Activated naive CD4-positive, alpha-beta T cell treated with anti-CD3 and anti-CD28 coated beads, Interleukin-2, amount 50 U/mL, for 72 hours (primary cell): ENCODE data around the gene CNST. TPM values are rescaled to one million over a fixed set of nuclear protein-coding genes. Genes with fewer than 3 reads are reported as not detected.

ENCODE experiments used
- ATAC-seq, 2 donors: fragments of 150-1000 bp; cut with Tn5 transposase; 2 replicates each; pipeline ENCODE4 v1.10.0; 2021; ENCODE audit warnings: mild to moderate bottlenecking in 2 of 2, moderate library complexity in 2 of 2
- DNase-seq, 2 donors: peaks; one replicate each; pipeline ENCODE4 v3.0.0; 2021 to 2022; ENCODE audit warnings: low spot score in 2 of 2
- H3K27ac Mint-ChIP-seq, 2 donors: one replicate each; pipeline ENCODE4 v1.8.0; 2022; ENCODE audit warnings: mild to moderate bottlenecking in 2 of 2, mixed read lengths in 2 of 2
- H3K36me3 Mint-ChIP-seq, 2 donors: one replicate each; pipeline ENCODE4 v1.8.0; 2022; ENCODE audit warnings: mixed read lengths in 2 of 2
- H3K9me3 Mint-ChIP-seq, 2 donors: one replicate each; pipeline ENCODE4 v1.8.0; 2022; ENCODE audit warnings: mixed read lengths in 2 of 2
- total RNA-seq, 2 donors: library from RNA; stranded (reverse); gene quantifications; one replicate each; pipeline ENCODE4 v1.2.3, GENCODE V29; 2022

The CNST gene
- total RNA-seq, 2 donors from 2014 or later: 27.2 to 40.7 TPM

DNA sequence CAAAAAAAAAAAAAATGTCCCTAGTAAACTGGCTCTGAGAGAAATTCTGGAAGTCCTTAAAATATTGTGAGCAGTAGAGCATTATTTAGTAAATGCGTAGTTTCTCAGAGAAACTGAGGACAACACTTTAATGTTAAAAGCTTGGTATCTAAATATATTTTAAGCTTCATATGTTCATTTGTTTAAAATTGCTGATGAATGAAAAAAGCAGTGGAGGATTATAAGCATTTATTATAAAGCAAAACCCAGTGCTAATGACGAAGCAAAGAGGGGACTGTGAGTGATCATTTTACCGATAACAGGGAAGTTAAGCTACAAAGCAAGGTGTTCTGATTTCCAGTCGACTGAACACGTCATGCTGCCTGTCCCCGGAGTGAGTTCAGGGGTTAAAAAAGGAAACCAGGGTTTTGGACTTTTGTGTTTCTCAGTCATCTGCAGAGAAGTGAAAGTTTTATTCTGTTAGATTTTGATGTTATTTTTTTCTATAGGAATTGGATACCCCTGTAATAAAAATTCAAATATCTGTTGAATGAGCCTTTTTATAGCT lies 93.4 kb downstream of the CNST start:
- no peaks in the 10 kb centered on the region for H3K9me3 Mint-ChIP-seq
- no peak for ATAC-seq
- H3K27ac Mint-ChIP-seq: no peak overlapping the region
- DNase-seq: no peak
- H3K36me3 Mint-ChIP-seq: peaks cover 0 to 5% of the 10 kb centered on the region in 2 donors

- H3K27ac Mint-ChIP-seq: peak overlapping the region in 1 of 2 donors; percentile 50
- DNase-seq: no peak
- H3K36me3 Mint-ChIP-seq: no peaks in the 10 kb centered on the region
- H3K9me3 Mint-ChIP-seq: no peaks in the 10 kb centered on the region
- ATAC-seq: no peak
Observed at GRCh38 chr1:246661451-246661850, 95.2 kb downstream of the CNST start.

DNA sequence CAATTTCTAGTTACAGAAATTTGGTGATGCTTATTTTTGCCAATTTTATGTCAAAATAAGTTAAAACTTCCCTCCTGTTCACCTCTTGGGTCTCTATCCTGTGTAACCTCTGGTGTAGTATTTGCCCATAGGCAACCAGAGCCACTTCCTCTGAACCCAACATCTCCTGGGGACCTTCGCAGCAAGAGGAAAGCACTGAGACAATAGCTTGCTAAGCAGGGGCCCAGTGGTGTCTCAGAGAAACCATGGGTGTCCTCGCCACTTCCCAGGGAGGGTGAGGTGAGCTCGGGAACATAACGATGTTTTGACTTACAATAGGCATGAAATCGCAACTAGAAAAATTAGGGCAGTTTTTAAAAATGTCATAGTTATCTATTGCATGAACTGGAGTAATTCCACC lies 101.5 kb downstream of the CNST start:
- ATAC-seq (no peak), DNase-seq (no peak)
- no peaks in the 10 kb centered on the region for H3K9me3 Mint-ChIP-seq
- H3K36me3 Mint-ChIP-seq: peaks cover 6 to 12% of the 10 kb centered on the region in 2 donors
- H3K27ac Mint-ChIP-seq: no peak overlapping the region

DNA sequence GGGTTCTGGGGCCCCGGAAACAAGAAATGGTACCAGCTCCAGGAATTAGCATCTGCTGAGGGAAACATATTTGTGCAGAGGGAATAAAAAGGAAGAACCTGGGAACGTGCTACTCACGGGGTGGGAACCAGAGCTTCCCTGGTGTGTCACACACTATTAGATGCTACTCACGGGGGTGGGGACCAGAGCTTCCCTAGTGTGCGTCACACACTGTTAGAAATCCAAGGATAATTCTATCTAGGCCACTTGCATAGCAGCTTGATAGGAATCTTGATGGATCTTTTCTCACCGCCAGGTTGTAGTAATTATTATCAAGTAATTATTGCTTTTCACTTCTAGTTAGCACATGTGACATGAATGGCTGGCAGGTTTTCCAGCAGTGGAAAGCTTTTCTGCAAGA lies 103.4 kb downstream of the CNST start:
- no peak for DNase-seq
- H3K9me3 Mint-ChIP-seq: no peaks in the 10 kb centered on the region
- H3K27ac Mint-ChIP-seq: no peak overlapping the region
- peaks cover 11 to 12% of the 10 kb centered on the region in 2 donors for H3K36me3 Mint-ChIP-seq
- ATAC-seq: no peak

DNA sequence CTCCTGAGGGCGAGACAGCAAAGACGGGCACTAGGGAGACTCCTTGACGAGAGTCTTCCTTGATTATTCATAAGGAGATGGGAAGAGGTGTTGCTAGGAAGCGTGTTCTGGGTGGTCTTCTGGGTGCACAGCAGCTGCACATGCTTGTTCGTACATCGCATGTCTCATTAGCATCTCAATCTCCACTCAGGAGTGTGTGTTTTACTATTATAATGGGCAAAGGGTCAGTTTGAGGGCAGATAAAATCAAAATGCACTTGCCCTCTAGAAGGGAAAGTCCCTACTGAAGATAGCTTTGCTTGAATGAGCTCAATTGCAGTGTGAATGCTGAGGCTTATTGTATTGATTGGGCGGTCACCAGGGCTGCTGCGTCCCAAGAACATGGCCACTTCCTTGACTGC lies 107.8 kb downstream of the CNST start:
- H3K36me3 Mint-ChIP-seq: peaks cover 9 to 11% of the 10 kb centered on the region in 2 donors
- DNase-seq: no peak
- ATAC-seq: no peak
- no peak overlapping the region for H3K27ac Mint-ChIP-seq
- H3K9me3 Mint-ChIP-seq: no peaks in the 10 kb centered on the region

GRCh38 chr1:246677842-246678241 lies 111.6 kb downstream of the CNST start:
- ATAC-seq: no peak
- peaks cover 0 to 4% of the 10 kb centered on the region in 2 donors for H3K36me3 Mint-ChIP-seq
- DNase-seq: no peak
- no peaks in the 10 kb centered on the region for H3K9me3 Mint-ChIP-seq
- no peak overlapping the region for H3K27ac Mint-ChIP-seq

- ATAC-seq (no peak), DNase-seq (no peak)
- Mint-ChIP-seq H3K9me3 (no peaks in the 10 kb centered on the region), H3K27ac (peak overlapping the region; percentile 22 to 35), H3K36me3 (no peaks in the 10 kb centered on the region)
Observed at GRCh38 chr1:246678816-246679793, 112.8 kb downstream of the CNST start.

- peak overlapping the region in 1 of 2 donors; percentile 35 for H3K27ac Mint-ChIP-seq
- DNase-seq: no peak
- no peaks in the 10 kb centered on the region for H3K36me3 Mint-ChIP-seq
- no peaks in the 10 kb centered on the region for H3K9me3 Mint-ChIP-seq
- no peak for ATAC-seq
Observed at GRCh38 chr1:246679794-246680177, 113.5 kb downstream of the CNST start.

DNA sequence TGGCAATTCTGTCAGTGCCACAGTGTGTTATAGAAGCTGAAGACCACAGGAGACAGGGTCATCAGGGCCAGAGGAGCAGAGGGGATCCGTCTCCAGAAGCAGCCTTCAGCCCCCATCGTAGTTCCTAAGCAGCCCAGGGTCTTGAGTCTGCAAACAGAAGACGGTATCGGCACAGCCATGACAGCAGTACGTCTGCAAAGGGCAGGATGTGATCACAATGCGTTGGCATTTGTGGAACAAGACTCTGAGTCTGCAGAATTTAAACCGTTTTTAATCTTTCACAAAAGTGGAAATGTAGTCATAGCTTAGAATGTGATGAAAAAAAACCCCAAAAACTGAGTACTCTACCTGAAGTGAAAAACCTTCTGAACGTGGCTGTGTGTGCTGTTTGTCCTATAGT lies 113.9 kb downstream of the CNST start:
- peak overlapping the region in 1 of 2 donors; percentile 35 for H3K27ac Mint-ChIP-seq
- ATAC-seq (no peak), DNase-seq (no peak)
- no peaks in the 10 kb centered on the region for H3K9me3 Mint-ChIP-seq
- no peaks in the 10 kb centered on the region for H3K36me3 Mint-ChIP-seq

DNA sequence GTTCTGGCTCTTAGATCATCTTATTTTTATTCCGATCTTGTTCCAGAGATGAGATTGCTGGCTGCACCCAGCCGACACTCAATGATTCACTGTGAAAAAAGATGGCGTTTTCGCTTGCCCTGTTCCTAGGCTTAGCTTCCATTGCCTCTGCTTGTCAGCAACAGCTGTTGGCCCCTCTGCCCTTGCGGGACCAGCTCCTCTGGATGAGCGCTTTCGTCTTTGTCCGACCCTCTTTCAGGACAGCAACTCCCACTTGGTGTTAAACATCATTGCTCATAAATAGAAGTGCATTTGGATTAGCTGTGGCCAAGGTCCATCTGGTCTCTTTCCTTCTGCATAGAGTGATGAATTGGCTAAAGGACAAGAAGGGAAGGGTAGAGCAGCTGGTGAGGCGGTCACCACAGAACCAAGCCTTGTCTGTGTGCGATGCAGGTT lies 114.5 kb downstream of the CNST start:
- Mint-ChIP-seq H3K9me3 (no peaks in the 10 kb centered on the region), H3K36me3 (no peaks in the 10 kb centered on the region), H3K27ac (no peak overlapping the region)
- no peak for ATAC-seq
- no peak for DNase-seq

DNA sequence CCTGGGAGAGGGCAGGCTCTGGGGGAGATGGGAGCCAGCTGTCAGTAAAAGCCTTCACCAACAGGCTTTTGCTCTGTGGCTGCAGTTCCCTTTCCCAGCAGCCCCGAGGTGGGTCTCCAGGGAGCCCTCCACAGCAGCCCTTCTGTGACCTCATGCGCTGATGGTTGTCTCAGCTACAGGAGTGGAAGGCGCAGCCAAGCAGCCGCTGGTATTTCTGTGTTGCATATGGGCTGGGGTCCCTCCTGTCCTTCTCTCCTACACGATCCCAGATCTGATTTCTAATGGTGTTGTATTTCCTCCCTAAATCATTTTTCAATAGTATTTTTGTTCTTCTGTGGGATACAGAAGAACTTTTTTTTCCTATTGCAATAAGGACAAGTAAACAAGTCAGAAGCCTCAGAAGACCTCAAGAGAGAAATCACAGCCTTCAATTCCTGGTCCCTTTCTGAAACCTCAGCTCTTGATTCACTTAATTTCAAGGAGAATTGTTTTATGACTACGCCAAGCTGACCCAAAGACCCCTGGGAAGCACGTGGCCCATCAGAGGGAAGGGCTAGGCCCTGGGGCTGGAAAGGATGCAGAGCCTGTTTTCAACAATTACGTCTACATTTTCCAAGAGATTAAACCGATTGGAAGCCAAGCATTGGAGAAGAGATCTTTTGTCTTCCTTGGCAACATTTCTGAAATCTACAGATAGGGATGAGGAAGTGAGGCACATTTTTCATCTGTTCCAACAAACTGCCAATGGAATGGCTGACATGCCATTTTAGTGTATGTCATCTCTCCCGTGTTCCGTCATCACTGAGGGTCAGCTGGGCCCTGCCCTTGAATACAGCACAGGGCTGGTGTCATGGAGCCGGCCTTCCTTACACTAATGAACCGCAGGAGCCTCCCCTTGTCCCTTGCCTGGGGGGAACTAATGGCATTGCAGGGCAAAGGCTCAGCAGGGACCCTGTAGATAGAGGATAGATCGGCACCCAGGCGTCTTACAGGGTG lies 115.9 kb downstream of the CNST start:
- DNase-seq (no peak), ATAC-seq (no peak)
- Mint-ChIP-seq H3K36me3 (no peaks in the 10 kb centered on the region), H3K9me3 (no peaks in the 10 kb centered on the region), H3K27ac (no peak overlapping the region)

GRCh38 chr1:246683521-246683920 lies 117.3 kb downstream of the CNST start:
- Mint-ChIP-seq H3K9me3 (no peaks in the 10 kb centered on the region), H3K36me3 (no peaks in the 10 kb centered on the region), H3K27ac (no peak overlapping the region)
- DNase-seq (no peak), ATAC-seq (no peak)

GRCh38 chr1:246687002-246687401 lies 120.7 kb downstream of the CNST start:
- no peaks in the 10 kb centered on the region for H3K9me3 Mint-ChIP-seq
- no peak overlapping the region for H3K27ac Mint-ChIP-seq
- DNase-seq (no peak), ATAC-seq (no peak)
- H3K36me3 Mint-ChIP-seq: no peaks in the 10 kb centered on the region

- peaks cover 4% of the 10 kb centered on the region in 2 donors for H3K9me3 Mint-ChIP-seq
- H3K36me3 Mint-ChIP-seq: no peaks in the 10 kb centered on the region
Observed at GRCh38 chr1:246689409-246690008, 123.3 kb downstream of the CNST start.

GRCh38 chr1:246690100-246690499 lies 123.8 kb downstream of the CNST start:
- Mint-ChIP-seq H3K36me3 (no peaks in the 10 kb centered on the region), H3K9me3 (peaks cover 4% of the 10 kb centered on the region in 2 donors), H3K27ac (no peak overlapping the region)
- ATAC-seq (no peak), DNase-seq (no peak)

More at GRCh38 chr1:246689409-246690008, 123.3 kb downstream of the CNST start:
- ATAC-seq: peak; percentile 95 to 98
- H3K27ac Mint-ChIP-seq: no peak overlapping the region
- DNase-seq: peak; percentile 54 to 58
